OCI-LY3 (cell line): ENCODE measurements around the gene CDC14C.
A peak's percentile ranks its signal among the peaks of the same experiment; 100 is the strongest.

ENCODE experiments used
- H2AFZ ChIP-seq: fragments of 200-600, 300-600 bp; shearing (Covaris generic); 2 replicates; pipeline ENCODE4 v1.6.0; 2014; ENCODE audit warnings: antibody characterized with exemption, low read depth, low read length
- H3K27ac ChIP-seq: fragments of 200-600, 300-600 bp; sonication (generic); 2 replicates; pipeline ENCODE4 v1.5.1; 2014; ENCODE audit warnings: mild to moderate bottlenecking, low read length, moderate library complexity, mixed read lengths
- H3K27me3 ChIP-seq: fragments of 200-600, 300-600 bp; sonication (generic); 2 replicates; pipeline ENCODE4 v1.6.1; 2014; ENCODE audit warnings: low read depth, low read length, mixed read lengths
- H3K36me3 ChIP-seq: fragments of 200-600, 300-600 bp; sonication (generic); replicated peaks from 2 replicates; pipeline ENCODE3; 2014; ENCODE audit warnings: low read depth, low read length, mixed read lengths
- H3K4me1 ChIP-seq: fragments of 300-600, 200-600 bp; sonication (generic); 2 replicates; pipeline ENCODE4 v1.6.1; 2014; ENCODE audit warnings: low read length, mixed read lengths
- H3K4me2 ChIP-seq: fragments of 200-600, 300-600 bp; sonication (generic); 2 replicates; pipeline ENCODE4 v1.6.1; 2014; ENCODE audit warnings: low read length, mixed read lengths
- H3K4me3 ChIP-seq: fragments of 300-600, 200-600 bp; sonication (generic); 2 replicates; pipeline ENCODE4 v1.5.1; 2014; ENCODE audit warnings: antibody characterized with exemption, mild to moderate bottlenecking, low read length, moderate library complexity
- H3K79me2 ChIP-seq: fragments of 300-600, 200-600 bp; shearing (Covaris generic); 2 replicates; pipeline ENCODE4 v1.6.1; 2014; ENCODE audit warnings: mild to moderate bottlenecking, low read length, mixed read lengths
- H3K9ac ChIP-seq: fragments of 300-600, 200-600 bp; shearing (Covaris generic); 2 replicates; pipeline ENCODE4 v1.6.0; 2014; ENCODE audit warnings: mild to moderate bottlenecking, low read length, moderate library complexity
- H3K9me3 ChIP-seq: fragments of 200-600, 300-600 bp; shearing (Covaris generic); 2 replicates; pipeline ENCODE4 v1.6.1; 2014; ENCODE audit warnings: low read length, mixed read lengths; ENCODE audit not compliant: insufficient read depth
- H4K20me1 ChIP-seq: fragments of 200-600, 300-600 bp; sonication (generic); 2 replicates; pipeline ENCODE4 v1.6.1; 2016; ENCODE audit warnings: low read length, mixed read lengths; ENCODE audit not compliant: insufficient read depth
- EZH2phosphoT487 ChIP-seq: fragments of 200-600 bp; shearing (Covaris generic); IDR thresholded peaks from 2 replicates; pipeline ENCODE4 v1.6.1; 2018; ENCODE audit warnings: antibody characterized with exemption, mixed run types, low read depth
- TF ChIP-seq, protein P1 (sequence below): fragments of 200-600, 300-600 bp; sonication (generic); IDR thresholded peaks from 2 replicates; pipeline ENCODE4 v1.5.1; 2014; ENCODE audit warnings: antibody characterized with exemption, low read length, low read depth

Gene CDC14C

DNA sequence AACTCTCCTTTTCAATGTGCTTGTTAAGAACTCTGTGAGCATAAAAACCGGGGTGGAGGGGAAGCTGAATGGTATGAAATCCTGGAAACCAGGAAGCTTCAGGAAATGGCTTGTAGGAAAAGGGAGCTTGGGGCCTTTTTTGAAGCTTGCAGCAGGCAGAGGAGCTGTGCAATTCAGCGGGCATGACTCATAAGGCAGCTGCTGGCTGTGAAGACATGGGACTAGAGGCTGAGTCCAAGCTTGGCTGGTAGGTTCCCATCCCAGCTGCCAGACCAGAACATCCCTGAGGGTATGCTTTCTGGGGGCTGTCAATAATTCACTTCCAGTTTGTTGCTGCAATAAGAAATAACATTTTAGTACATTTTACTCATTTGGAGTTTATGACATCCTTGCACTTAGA, 36.8 kb upstream of the CDC14C start:
- Histone ChIP-seq H3K4me3 (no peak overlapping the region), H3K4me1 (no peaks in the 10 kb centered on the region), H3K9ac (no peak overlapping the region), H2AFZ (no peak overlapping the region), H3K79me2 (no peaks in the 10 kb centered on the region), H4K20me1 (no peaks in the 10 kb centered on the region), H3K27ac (no peak overlapping the region), H3K4me2 (no peak overlapping the region), H3K9me3 (no peaks in the 10 kb centered on the region), H3K27me3 (no peaks in the 10 kb centered on the region), H3K36me3 (no peaks in the 10 kb centered on the region)
- TF ChIP-seq, protein P1, sequence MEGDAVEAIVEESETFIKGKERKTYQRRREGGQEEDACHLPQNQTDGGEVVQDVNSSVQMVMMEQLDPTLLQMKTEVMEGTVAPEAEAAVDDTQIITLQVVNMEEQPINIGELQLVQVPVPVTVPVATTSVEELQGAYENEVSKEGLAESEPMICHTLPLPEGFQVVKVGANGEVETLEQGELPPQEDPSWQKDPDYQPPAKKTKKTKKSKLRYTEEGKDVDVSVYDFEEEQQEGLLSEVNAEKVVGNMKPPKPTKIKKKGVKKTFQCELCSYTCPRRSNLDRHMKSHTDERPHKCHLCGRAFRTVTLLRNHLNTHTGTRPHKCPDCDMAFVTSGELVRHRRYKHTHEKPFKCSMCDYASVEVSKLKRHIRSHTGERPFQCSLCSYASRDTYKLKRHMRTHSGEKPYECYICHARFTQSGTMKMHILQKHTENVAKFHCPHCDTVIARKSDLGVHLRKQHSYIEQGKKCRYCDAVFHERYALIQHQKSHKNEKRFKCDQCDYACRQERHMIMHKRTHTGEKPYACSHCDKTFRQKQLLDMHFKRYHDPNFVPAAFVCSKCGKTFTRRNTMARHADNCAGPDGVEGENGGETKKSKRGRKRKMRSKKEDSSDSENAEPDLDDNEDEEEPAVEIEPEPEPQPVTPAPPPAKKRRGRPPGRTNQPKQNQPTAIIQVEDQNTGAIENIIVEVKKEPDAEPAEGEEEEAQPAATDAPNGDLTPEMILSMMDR: no peak
- no peak for TF ChIP-seq EZH2phosphoT487

DNA sequence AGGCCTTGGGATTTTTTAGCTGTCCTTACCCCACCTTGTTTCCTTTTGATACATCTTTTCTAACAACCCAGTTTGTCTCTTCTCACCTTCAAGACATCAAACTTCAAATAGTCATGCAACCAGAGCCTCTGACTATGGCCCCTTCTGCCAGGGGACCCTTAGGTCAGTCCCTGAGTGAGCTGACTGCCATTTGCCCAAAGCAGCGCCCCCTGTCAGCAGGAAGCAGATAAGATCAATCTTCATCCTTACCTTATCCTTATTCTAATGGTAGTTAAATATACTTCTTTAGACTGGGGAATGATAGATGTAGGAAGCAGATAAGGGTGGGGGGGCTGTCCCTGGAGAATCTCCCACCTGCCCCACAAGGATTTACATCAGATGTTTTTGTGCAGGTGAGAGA, 29.8 kb upstream of the CDC14C start:
- Histone ChIP-seq H3K9me3 (no peaks in the 10 kb centered on the region), H3K4me3 (no peak overlapping the region), H2AFZ (no peak overlapping the region), H3K27me3 (no peaks in the 10 kb centered on the region), H3K79me2 (no peaks in the 10 kb centered on the region), H3K4me1 (no peaks in the 10 kb centered on the region), H3K27ac (no peak overlapping the region), H3K4me2 (no peak overlapping the region), H4K20me1 (no peaks in the 10 kb centered on the region), H3K9ac (no peak overlapping the region), H3K36me3 (no peaks in the 10 kb centered on the region)
- TF ChIP-seq, protein P1: 0 out of 2 replicates have a peak, but pooled peaks have one; percentile 14
- no peak for TF ChIP-seq EZH2phosphoT487

DNA sequence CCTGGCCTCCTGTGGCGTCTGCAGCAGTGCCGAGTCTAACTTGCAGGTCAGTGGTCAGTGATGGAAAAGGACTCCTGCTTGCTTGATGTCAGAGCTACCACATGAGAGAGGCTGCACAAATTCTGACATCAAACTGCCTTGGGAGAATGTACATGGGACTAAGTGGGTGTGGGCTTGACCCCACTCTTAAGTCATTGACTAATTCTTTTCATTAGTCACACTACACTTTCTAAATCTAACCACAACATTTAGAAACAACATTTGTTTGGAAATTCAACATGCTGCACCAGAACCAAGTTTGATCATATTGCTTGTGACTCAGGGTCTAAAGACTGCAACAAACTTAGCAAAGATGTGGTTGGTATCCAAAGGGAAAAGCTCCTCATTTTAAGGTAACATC, 24.4 kb upstream of the CDC14C start:
- H3K9me3 ChIP-seq: no peaks in the 10 kb centered on the region
- H3K9ac ChIP-seq: no peak overlapping the region
- no peak overlapping the region for H3K4me2 ChIP-seq
- H3K79me2 ChIP-seq: no peaks in the 10 kb centered on the region
- H3K27me3 ChIP-seq: no peaks in the 10 kb centered on the region
- H3K27ac ChIP-seq: no peak overlapping the region
- H2AFZ ChIP-seq: no peak overlapping the region
- no peak for TF ChIP-seq EZH2phosphoT487
- TF ChIP-seq, protein P1: no peak
- no peaks in the 10 kb centered on the region for H3K36me3 ChIP-seq
- no peaks in the 10 kb centered on the region for H3K4me1 ChIP-seq
- H3K4me3 ChIP-seq: no peak overlapping the region
- H4K20me1 ChIP-seq: no peaks in the 10 kb centered on the region

DNA sequence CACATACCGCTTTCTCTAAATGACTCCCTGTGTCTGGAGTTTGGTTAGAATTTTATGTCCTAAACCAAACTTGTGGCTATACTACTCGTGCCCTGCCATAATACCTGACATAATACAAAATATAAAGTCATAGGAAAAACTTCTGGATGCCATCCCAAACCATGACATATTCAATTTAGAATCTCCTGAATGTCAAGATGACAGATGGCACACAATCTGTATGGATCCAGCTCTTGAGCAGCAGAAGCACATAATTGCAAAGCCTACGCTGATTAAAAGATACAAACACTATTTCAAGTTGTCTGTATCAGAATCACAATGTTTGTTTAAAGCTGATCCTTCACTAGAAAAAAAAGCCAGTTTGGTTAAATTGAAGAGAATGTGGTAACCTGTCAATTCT, 22.4 kb upstream of the CDC14C start:
- Histone ChIP-seq H2AFZ (no peak overlapping the region), H3K4me2 (no peak overlapping the region), H3K79me2 (no peaks in the 10 kb centered on the region), H3K36me3 (no peaks in the 10 kb centered on the region), H3K27me3 (no peaks in the 10 kb centered on the region), H3K9ac (no peak overlapping the region), H4K20me1 (no peaks in the 10 kb centered on the region), H3K4me3 (no peak overlapping the region), H3K4me1 (no peaks in the 10 kb centered on the region), H3K27ac (no peak overlapping the region), H3K9me3 (no peaks in the 10 kb centered on the region)
- no peak for TF ChIP-seq EZH2phosphoT487
- TF ChIP-seq, protein P1: no peak
